Nephron (organoid): ENCODE measurements around the gene ZNF526.

ENCODE experiments used
- H3K27ac Mint-ChIP-seq, 3 experiments: 2 replicates each; pipeline ENCODE4 v1.8.0; 2020; ENCODE audit warnings: mixed read lengths in 3 of 3, mild to moderate bottlenecking in 2 of 3, moderate library complexity in 1 of 3
- H3K27me3 Mint-ChIP-seq: 2 replicates; pipeline ENCODE4 v1.8.0; 2021; ENCODE audit warnings: low read depth, mild to moderate bottlenecking, moderate library complexity, mixed read lengths
- H3K36me3 Mint-ChIP-seq: 2 replicates; pipeline ENCODE4 v1.8.0; 2020; ENCODE audit warnings: low read depth, mixed read lengths
- H3K4me1 Mint-ChIP-seq: 2 replicates; pipeline ENCODE4 v1.8.0; 2020; ENCODE audit warnings: mixed read lengths
- H3K4me3 Mint-ChIP-seq, 3 experiments: 2 replicates each; pipeline ENCODE4 v1.8.0; 2020; ENCODE audit warnings: mild to moderate bottlenecking in 3 of 3, mixed read lengths in 3 of 3, moderate library complexity in 2 of 3
- H3K9me3 Mint-ChIP-seq: 2 replicates; pipeline ENCODE4 v1.8.0; 2020; ENCODE audit warnings: mixed read lengths
- TF ChIP-seq, protein P1 (sequence below), 3 experiments: fragments of 200-600 bp; sonication (generic); IDR thresholded peaks; one replicate each; pipeline ENCODE4 v1.5.0; 2021; ENCODE audit warnings: antibody characterized with exemption in 3 of 3; ENCODE audit not compliant: unreplicated experiment in 3 of 3

ZNF526 gene

DNA sequence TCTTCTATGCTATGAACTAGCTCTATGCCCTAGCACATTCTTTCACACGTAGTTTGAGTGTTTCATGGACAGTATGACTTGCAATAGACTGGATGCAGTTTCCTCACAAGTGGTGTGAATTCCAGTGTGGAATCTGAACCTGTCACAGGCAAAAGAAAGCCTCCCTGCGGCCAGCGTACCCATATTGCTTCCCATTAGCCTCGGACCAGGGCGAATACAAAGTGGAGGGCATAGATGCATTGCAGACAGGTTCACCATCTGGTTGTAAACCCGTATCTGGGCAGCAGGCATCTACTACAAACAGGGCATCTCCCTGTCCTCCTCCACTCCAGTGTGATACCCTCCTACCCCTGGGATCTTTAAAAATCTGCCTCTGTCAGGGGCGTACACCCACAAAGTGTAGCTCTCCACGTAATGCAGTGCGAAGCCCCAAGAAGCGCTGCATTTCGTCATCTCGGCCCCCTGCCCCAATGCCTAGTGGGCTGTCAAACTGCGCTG is 47.6 kb downstream of the ZNF526 start:
- Mint-ChIP-seq H3K4me3 (no peak overlapping the region), H3K4me1 (peaks cover 25% of the 10 kb centered on the region), H3K9me3 (no peaks in the 10 kb centered on the region), H3K27ac (no peak overlapping the region), H3K27me3 (no peaks in the 10 kb centered on the region), H3K36me3 (no peaks in the 10 kb centered on the region)
- TF ChIP-seq, protein P1, sequence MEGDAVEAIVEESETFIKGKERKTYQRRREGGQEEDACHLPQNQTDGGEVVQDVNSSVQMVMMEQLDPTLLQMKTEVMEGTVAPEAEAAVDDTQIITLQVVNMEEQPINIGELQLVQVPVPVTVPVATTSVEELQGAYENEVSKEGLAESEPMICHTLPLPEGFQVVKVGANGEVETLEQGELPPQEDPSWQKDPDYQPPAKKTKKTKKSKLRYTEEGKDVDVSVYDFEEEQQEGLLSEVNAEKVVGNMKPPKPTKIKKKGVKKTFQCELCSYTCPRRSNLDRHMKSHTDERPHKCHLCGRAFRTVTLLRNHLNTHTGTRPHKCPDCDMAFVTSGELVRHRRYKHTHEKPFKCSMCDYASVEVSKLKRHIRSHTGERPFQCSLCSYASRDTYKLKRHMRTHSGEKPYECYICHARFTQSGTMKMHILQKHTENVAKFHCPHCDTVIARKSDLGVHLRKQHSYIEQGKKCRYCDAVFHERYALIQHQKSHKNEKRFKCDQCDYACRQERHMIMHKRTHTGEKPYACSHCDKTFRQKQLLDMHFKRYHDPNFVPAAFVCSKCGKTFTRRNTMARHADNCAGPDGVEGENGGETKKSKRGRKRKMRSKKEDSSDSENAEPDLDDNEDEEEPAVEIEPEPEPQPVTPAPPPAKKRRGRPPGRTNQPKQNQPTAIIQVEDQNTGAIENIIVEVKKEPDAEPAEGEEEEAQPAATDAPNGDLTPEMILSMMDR (IDR thresholded peaks at IDR 0.05; ENCODE audit: unreplicated experiment in 3 of 3), result no peak

DNA sequence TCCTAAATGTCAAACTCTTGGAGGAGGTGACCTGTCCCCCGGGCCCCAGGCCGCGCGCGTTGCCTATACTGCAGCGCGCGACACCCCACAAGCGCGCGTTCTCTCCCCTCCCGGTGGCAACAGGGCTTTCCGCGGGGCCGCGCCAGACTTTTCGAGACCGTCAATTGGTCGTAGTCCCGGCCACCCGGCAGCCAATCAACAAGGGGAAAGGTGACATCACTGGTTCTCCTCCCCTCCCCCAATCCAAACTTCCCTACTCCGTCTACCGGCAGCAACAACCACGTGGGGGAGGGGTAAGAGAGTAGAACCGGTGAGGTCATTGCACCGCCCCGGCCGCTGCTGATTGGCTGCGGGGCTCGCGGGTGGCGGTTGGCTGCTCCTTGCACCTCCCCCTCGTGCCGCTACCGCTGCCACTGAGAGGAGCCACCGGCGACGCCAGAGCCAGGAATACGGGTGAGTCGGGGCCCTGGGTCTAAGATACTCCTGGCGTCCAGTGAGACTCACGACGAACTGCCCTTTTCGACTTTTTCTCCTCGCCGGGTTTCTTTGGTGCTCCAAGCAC is 48.1 kb downstream of the ZNF526 start:
- Mint-ChIP-seq H3K4me1 (peaks cover 25% of the 10 kb centered on the region), H3K36me3 (peaks cover 3% of the 10 kb centered on the region), H3K4me3 (no peak overlapping the region), H3K9me3 (no peaks in the 10 kb centered on the region), H3K27ac (no peak overlapping the region), H3K27me3 (no peaks in the 10 kb centered on the region)
- TF ChIP-seq, protein P1 (IDR thresholded peaks at IDR 0.05; ENCODE audit: unreplicated experiment in 3 of 3), result no peak

DNA sequence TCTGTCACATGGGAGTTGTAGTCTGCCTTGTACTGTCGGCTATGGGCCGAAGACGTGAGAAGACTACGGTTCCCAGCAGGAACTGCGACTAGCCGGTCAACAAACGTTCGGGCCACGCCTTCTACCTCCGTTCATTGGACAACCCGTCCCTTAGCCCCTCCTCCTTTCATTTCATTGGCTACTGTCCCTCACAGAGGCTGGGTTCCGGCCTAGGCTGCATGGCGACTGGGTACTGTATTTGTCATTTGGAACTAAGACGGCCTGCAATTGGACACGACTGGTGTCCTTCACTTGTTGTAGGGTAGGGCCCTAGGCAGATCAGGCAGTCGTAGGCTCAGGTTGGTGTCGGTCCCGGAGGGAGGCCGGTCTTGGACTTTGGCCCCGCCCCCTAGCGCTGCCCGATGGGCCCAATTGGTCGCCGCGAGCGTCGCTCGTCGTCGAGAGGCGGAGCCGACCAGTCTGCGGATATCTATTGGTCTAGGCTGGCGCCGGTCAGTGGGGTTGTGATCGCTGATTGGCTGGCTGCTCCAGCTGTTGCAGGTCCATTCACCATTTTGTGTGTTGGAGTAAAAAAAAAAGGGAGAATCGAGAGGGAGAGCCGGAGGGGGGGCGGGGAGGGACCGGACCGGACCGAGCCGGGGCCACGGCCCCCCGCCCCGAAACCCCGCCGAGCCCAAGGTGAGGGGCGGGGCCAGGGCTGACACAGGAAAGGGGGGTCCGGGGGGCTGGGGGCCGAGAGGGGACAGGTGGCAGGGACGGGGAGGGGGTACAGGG is 48.8 kb downstream of the ZNF526 start, which contains the start of gene CIC:
CIC (plus strand) TSS at position 549 of the 774 bp plus-strand sequence. CDS start 2,532 bp downstream, outside the sequence.
- H3K27me3 Mint-ChIP-seq, result no peaks in the 10 kb centered on the region
- peaks cover 25% of the 10 kb centered on the region for H3K4me1 Mint-ChIP-seq
- TF ChIP-seq, protein P1 (IDR thresholded peaks at IDR 0.05; ENCODE audit: unreplicated experiment in 3 of 3), result no peak
- peak within 1 kb of the TSS in 1 of 3 experiments; percentile 86 for H3K27ac Mint-ChIP-seq
- H3K4me3 Mint-ChIP-seq, result peak within 1 kb of the TSS in 1 of 3 experiments; percentile 89
- H3K9me3 Mint-ChIP-seq, result no peaks in the 10 kb centered on the region
- H3K36me3 Mint-ChIP-seq, result peaks cover 4% of the 10 kb centered on the region

DNA sequence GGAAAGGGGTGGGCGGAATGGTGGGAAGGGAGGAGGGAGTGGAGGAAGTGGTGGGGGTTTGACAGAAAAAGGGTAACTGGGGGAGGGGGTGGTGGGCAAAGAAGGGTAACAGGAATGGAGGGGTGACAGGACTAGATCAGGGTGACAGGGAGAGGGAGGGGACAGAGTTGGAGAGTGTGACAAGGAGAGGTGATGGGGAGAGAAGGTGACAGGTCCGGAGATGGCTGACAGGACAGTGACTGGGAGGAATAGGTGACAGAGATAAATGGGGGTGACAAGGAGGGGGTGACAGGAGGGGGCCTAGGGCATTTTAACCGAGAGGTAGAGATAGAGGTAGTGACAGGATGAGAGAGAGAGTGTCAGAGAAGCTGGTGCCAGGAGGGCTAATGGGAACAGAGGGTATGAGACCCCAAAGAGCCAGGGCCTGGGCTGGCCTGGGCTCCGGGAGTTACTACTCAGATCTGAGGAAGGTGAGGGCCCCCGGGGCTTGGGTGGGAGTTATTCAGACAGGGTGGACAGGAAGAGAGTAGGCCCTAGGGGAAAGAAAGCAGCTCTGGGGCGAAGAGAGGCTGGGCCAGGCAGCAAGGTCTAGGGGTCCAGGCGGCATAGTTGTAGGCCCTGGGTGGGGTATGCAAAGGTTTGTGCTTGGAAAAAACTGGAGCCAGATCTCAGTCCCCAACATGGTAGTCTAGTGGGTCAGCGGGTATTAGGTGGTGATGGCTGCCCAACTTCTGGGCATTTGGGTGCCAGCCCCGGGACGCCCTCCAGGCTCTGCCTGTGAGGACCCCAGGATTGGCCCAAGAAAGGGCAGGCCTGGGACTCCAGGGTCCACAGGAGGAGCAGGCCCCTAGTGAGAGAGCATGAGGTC is 49.6 kb downstream of the ZNF526 start:
- H3K27me3 Mint-ChIP-seq, result no peaks in the 10 kb centered on the region
- peaks cover 8% of the 10 kb centered on the region for H3K36me3 Mint-ChIP-seq
- H3K4me1 Mint-ChIP-seq, result peaks cover 28% of the 10 kb centered on the region
- TF ChIP-seq, protein P1 (IDR thresholded peaks at IDR 0.05; ENCODE audit: unreplicated experiment in 3 of 3), result no peak
- H3K27ac Mint-ChIP-seq, result peak overlapping the region in 1 of 3 experiments; percentile 86
- no peaks in the 10 kb centered on the region for H3K9me3 Mint-ChIP-seq
- H3K4me3 Mint-ChIP-seq, result peak overlapping the region in 1 of 3 experiments; percentile 89

DNA sequence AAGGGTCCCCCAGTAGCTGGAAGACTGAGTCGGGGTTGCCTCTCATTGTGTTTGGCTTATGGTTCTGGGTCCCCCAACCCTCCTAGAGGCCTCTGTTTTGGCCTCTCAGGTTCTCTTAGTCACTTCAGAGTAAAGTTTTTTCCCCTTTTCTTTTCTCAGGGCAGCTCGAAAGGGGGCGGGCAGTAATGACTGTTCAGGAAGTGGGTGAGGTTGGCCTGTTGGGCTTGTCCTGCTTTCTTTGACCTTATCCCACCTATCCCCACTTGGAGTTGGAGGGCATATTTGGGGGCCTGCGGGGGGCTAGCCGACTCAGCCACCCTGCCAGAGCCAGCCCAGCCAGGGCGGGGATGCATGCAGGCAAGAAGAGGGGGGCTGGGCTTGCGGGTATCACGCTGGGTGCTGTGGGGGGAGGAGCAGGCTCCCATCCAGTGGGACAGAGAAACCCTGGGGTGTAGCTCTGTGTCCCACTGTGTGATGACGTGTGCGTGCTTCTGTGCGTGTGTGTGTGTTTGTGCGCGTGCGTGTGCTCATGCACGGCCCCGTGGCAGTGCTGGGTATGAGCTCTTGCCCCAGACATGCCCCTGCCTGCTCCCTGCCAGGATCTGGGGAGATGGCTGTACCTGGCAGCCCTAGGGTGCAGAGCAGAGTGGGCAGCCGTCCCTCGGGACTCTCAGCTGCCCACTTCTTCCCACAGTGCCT is 50.4 kb downstream of the ZNF526 start:
- H3K4me3 Mint-ChIP-seq, result peak overlapping the region in 1 of 3 experiments; percentile 89
- peak overlapping the region in 1 of 3 experiments; percentile 75 for H3K27ac Mint-ChIP-seq
- H3K36me3 Mint-ChIP-seq, result peaks cover 14% of the 10 kb centered on the region
- no peaks in the 10 kb centered on the region for H3K27me3 Mint-ChIP-seq
- TF ChIP-seq, protein P1 (IDR thresholded peaks at IDR 0.05; ENCODE audit: unreplicated experiment in 3 of 3), result no peak
- H3K4me1 Mint-ChIP-seq, result peaks cover 34% of the 10 kb centered on the region
- no peaks in the 10 kb centered on the region for H3K9me3 Mint-ChIP-seq
